ENCODE measurements around the gene CAMK2B. TPM values are rescaled to one million over a fixed set of nuclear protein-coding genes. Genes with fewer than 3 reads are reported as not detected.

The CAMK2B gene
- total RNA-seq, 1 donor from 2014 or later: 98.0 TPM

DNA sequence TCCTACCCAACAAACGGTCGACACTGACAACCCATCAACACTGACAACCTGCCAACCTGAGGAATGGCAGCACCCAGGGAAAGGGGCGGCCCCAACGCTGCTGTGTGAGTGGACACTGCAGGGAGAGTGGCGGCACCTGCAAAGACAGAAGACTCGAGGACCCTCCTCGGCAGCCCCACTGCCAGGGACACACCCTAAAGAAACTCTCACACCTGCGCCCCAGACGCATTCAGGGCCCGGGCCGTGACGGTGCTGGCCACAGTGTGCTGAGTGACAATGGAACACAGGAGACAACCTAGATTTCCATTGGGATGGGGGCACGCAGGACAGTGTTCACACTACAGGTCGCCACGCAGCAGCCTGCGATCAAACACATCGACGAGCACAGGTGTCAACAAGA lies 3.6 kb downstream of the CAMK2B start:
- Histone ChIP-seq H3K9me3 (replicated peaks) (no peaks in the 10 kb centered on the region), H3K27me3 (ENCODE audit: low read depth) (peaks cover 30% of the 10 kb centered on the region), H3K4me1 (peaks cover 69% of the 10 kb centered on the region), H3K4me3 (peak overlapping the region; percentile 68), H3K27ac (replicated peaks) (peak overlapping the region; percentile 89), H3K36me3 (no peaks in the 10 kb centered on the region)
- DNase-seq: no peak
- intact Hi-C loops (cut with micrococcal nuclease): no loop called here
- TF ChIP-seq, protein P1, sequence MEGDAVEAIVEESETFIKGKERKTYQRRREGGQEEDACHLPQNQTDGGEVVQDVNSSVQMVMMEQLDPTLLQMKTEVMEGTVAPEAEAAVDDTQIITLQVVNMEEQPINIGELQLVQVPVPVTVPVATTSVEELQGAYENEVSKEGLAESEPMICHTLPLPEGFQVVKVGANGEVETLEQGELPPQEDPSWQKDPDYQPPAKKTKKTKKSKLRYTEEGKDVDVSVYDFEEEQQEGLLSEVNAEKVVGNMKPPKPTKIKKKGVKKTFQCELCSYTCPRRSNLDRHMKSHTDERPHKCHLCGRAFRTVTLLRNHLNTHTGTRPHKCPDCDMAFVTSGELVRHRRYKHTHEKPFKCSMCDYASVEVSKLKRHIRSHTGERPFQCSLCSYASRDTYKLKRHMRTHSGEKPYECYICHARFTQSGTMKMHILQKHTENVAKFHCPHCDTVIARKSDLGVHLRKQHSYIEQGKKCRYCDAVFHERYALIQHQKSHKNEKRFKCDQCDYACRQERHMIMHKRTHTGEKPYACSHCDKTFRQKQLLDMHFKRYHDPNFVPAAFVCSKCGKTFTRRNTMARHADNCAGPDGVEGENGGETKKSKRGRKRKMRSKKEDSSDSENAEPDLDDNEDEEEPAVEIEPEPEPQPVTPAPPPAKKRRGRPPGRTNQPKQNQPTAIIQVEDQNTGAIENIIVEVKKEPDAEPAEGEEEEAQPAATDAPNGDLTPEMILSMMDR (IDR thresholded peaks at IDR 0.05; ENCODE audit: borderline replicate concordance): no peak

DNA sequence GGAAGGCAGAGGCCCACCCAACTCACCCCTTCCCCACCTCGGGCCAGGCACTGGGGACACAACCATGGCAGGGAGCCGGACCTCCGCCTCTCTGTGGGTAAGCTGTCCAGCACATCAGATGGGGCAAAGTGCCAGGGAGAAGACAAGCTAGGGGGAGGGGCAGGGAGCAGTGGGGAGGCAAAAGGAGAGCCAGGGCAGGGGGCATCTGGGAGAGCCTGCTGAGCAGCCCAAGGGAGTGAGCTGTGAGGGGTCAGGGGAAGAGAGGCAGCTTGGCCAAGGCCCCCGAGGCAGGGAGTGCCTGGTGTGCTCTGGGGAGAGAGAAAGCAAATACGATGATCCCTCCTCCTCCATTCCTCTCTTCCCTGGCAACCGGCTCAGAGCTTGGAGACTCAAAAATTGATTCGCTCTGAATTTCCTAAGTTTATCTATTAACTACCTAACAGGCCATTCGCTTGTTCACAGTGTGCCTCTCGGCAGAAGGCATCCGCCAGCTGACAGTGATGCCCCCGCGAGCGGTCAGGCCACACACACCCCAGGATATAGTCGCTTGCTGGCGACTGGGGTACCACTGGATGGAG lies 4.5 kb downstream of the CAMK2B start:
- no peak overlapping the region for H3K4me3 ChIP-seq
- H3K27me3 ChIP-seq (ENCODE audit: low read depth): peaks cover 21% of the 10 kb centered on the region
- peaks cover 67% of the 10 kb centered on the region for H3K4me1 ChIP-seq
- H3K27ac ChIP-seq (replicated peaks): peak overlapping the region; percentile 89
- peaks cover under 1% of the 10 kb centered on the region for H3K9me3 ChIP-seq (replicated peaks)
- no peaks in the 10 kb centered on the region for H3K36me3 ChIP-seq
- DNase-seq: no peak
- intact Hi-C loops (cut with micrococcal nuclease): no loop called here
- TF ChIP-seq, protein P1 (IDR thresholded peaks at IDR 0.05; ENCODE audit: borderline replicate concordance): no peak

DNA sequence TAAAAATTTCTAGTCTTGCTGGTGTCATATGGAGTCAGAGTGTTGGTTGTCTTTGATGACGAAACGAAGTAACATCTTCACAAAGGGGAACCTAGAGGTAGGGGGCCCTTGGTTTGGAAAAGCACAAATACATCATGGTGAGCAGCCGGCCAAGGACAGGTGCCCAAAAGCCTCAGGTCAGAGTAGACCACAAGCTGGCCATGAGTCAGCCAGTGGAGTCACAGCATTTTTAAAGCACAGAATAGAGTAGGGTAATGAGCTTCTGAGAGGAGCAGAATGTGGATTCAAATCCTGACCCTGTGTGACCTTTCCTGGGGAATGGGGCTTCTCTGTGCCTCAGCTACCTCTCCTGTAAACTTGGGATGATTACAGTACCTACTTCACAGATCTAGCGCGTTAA lies 5.3 kb downstream of the CAMK2B start:
- Histone ChIP-seq H3K27ac (replicated peaks) (peak overlapping the region; percentile 89), H3K36me3 (no peaks in the 10 kb centered on the region), H3K9me3 (replicated peaks) (peaks cover 8% of the 10 kb centered on the region), H3K4me3 (no peak overlapping the region), H3K27me3 (ENCODE audit: low read depth) (peaks cover 19% of the 10 kb centered on the region), H3K4me1 (peaks cover 66% of the 10 kb centered on the region)
- TF ChIP-seq, protein P1 (IDR thresholded peaks at IDR 0.05; ENCODE audit: borderline replicate concordance): no peak
- no peak for DNase-seq
- intact Hi-C loops (cut with micrococcal nuclease): no loop called here

DNA sequence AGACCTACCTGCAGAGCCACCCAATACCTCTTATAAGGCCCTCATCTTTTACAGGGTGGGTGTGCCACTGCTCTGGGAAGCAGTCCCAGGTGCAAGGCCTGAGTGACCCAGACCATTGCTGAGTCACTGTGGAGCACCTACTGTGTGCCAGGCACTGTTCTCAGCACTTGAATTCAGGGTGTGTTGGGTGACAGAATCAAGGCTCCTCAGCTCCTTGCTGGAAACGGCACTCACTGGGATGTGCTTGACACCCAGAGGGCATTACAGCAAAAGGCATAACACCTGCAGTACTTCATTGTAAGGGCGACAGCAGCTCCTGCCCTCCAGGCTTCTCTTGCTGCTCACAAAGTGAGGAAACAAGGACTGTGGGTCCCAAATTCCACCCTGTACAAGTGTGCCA lies 7.1 kb downstream of the CAMK2B start:
- Histone ChIP-seq H3K9me3 (replicated peaks) (peaks cover 18% of the 10 kb centered on the region), H3K27me3 (ENCODE audit: low read depth) (peaks cover 4% of the 10 kb centered on the region), H3K27ac (replicated peaks) (peak overlapping the region; percentile 63), H3K36me3 (no peaks in the 10 kb centered on the region), H3K4me3 (no peak overlapping the region), H3K4me1 (peaks cover 67% of the 10 kb centered on the region)
- DNase-seq: no peak
- intact Hi-C loops (cut with micrococcal nuclease): no loop called here
- TF ChIP-seq, protein P1 (IDR thresholded peaks at IDR 0.05; ENCODE audit: borderline replicate concordance): no peak

DNA sequence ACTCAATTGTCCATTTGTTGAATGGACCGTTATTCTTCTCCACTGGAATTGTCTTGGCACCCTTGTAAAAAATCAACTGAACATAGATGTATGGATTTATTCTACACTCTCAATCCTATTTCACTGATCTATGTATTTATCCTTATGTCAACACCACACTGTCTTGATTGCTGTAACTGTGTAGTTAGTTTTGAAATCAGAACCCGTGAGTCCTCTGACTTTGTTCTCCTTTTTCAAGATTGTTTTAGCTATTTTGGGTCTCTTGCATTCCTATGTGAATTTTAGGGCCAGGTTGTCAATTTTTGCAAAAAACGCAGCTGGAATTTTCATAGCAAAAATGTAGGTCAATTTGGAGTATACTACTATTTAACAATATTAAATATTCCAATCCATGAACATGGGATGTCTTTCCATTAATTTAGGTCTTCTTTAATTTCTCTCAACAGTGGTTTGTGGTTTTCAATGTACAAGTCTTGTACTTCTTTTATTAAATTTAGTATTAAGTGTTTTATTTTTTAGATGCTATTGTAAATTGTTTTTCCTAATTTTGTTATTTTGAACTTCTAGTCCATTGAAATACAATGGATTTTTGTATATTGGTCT lies 10.0 kb downstream of the CAMK2B start:
- peaks cover 18% of the 10 kb centered on the region for H3K9me3 ChIP-seq (replicated peaks)
- H3K27ac ChIP-seq (replicated peaks): peak overlapping the region; percentile 88
- TF ChIP-seq, protein P1 (IDR thresholded peaks at IDR 0.05; ENCODE audit: borderline replicate concordance): no peak
- DNase-seq: no peak
- intact Hi-C loops (cut with micrococcal nuclease): no loop called here
- H3K27me3 ChIP-seq (ENCODE audit: low read depth): no peaks in the 10 kb centered on the region
- H3K4me1 ChIP-seq: peaks cover 63% of the 10 kb centered on the region
- no peak overlapping the region for H3K4me3 ChIP-seq
- no peaks in the 10 kb centered on the region for H3K36me3 ChIP-seq

Measured in left ventricle myocardium inferior (tissue), 1 donor.